ENCODE results near the gene GPR50. TPM values are rescaled to one million over a fixed set of nuclear protein-coding genes. Genes with fewer than 3 reads are reported as not detected.

Gene GPR50
- total and polyA plus RNA-seq, 5 donors from 2014 or later = not detected

Other genes starting within 250 kb of the GPR50 start
- gene HMGB3, start 193.2 kb upstream of the GPR50 start, total RNA-seq = 11.5 TPM
- gene HMGB3, start 193.2 kb upstream of the GPR50 start, polyA plus RNA-seq = 1 to 10 TPM; 3.5 to 8.4 (median 4.0) TPM
- 26.0 TPM for gene VMA21, start 220.6 kb downstream of the GPR50 start, total RNA-seq
- gene VMA21, start 220.6 kb downstream of the GPR50 start, polyA plus RNA-seq = 10 to 100 TPM; 31.7 to 43.0 (median 37.9) TPM

Measured in CD4-positive, CD25-positive, alpha-beta regulatory T cell (primary cell).